Measurements from ENCODE around the gene GPR39.

The GPR39 gene

DNA sequence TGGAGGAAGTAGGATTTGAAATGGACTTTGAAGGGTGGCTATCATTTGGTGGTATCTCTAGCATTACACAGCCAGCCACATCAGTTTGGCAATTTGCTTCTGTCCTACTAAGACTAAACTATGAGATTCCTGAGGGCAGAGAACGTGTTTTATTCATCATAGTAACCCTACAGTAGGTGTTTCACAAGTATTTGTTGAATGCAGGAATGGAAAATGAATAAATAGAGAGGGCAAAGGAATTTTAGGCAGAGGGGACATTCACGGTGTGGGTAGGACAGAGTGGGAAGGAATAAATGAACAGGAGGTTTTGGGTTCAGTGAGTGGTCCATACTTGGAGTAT lies 15.7 kb upstream of the GPR39 start:
- intact Hi-C loops (cut with DNase I; ENCODE audit: low total_unique reads) = no loop called here
- H3K4me1 ChIP-seq = no peaks in the 10 kb centered on the region
- H3K27ac ChIP-seq = no peak overlapping the region
- H3K36me3 ChIP-seq = no peaks in the 10 kb centered on the region
- TF ChIP-seq, protein P1, sequence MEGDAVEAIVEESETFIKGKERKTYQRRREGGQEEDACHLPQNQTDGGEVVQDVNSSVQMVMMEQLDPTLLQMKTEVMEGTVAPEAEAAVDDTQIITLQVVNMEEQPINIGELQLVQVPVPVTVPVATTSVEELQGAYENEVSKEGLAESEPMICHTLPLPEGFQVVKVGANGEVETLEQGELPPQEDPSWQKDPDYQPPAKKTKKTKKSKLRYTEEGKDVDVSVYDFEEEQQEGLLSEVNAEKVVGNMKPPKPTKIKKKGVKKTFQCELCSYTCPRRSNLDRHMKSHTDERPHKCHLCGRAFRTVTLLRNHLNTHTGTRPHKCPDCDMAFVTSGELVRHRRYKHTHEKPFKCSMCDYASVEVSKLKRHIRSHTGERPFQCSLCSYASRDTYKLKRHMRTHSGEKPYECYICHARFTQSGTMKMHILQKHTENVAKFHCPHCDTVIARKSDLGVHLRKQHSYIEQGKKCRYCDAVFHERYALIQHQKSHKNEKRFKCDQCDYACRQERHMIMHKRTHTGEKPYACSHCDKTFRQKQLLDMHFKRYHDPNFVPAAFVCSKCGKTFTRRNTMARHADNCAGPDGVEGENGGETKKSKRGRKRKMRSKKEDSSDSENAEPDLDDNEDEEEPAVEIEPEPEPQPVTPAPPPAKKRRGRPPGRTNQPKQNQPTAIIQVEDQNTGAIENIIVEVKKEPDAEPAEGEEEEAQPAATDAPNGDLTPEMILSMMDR (IDR thresholded peaks at IDR 0.05) = no peak
- H3K9me3 ChIP-seq = no peaks in the 10 kb centered on the region
- DNase-seq = no peak
- no peak overlapping the region for H3K4me3 ChIP-seq
- H3K27me3 ChIP-seq = peaks cover 0 to 5% of the 10 kb centered on the region in 2 donors

DNA sequence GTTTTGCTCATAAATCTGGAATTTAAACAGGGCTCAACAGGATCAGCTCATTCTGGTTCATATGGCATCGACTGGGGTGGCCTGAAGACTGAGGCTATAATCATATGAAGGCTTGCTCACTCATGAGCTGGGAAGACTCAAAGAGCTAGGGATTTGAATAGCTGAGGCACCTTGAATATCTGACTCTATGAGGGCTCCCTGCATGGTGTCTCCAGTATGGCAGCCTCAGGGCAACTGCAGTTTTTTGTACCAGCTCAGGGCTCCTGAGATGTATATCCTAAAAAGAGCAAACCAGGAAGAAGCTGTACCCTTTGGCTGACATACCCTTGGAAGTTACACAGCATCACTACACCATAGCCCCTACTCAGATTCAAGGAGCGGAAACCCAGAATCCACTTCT lies 15.3 kb upstream of the GPR39 start:
- no peaks in the 10 kb centered on the region for H3K36me3 ChIP-seq
- DNase-seq = no peak
- no peaks in the 10 kb centered on the region for H3K9me3 ChIP-seq
- no peak overlapping the region for H3K4me3 ChIP-seq
- intact Hi-C loops (cut with DNase I; ENCODE audit: low total_unique reads) = no loop called here
- TF ChIP-seq, protein P1 (IDR thresholded peaks at IDR 0.05) = no peak
- H3K4me1 ChIP-seq = no peaks in the 10 kb centered on the region
- peaks cover 0 to 5% of the 10 kb centered on the region in 2 donors for H3K27me3 ChIP-seq
- H3K27ac ChIP-seq = no peak overlapping the region

DNA sequence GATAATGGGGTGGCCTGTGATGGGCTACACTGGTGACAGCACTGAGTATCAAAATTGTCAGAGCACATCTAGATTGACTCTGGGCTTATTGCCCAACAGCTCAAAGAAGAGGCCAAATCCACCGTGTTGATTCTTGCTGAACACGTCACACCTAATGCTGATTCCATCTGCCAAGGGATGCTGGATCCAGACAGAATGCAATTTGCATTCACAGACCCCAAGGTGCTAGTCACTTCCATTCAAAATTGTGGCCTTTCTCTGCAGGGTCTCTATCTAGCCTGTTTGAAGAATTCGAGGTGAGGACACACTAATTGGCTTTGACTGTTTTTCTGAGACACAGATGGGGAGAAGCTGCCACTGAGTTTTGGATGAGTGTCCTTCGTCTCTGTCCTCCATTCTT lies 13.5 kb upstream of the GPR39 start:
- H3K27ac ChIP-seq = no peak overlapping the region
- H3K27me3 ChIP-seq = peaks cover 0 to 9% of the 10 kb centered on the region in 2 donors
- H3K4me3 ChIP-seq = no peak overlapping the region
- DNase-seq = no peak
- no peaks in the 10 kb centered on the region for H3K4me1 ChIP-seq
- TF ChIP-seq, protein P1 (IDR thresholded peaks at IDR 0.05) = no peak
- no peaks in the 10 kb centered on the region for H3K36me3 ChIP-seq
- intact Hi-C loops (cut with DNase I; ENCODE audit: low total_unique reads) = no loop called here
- no peaks in the 10 kb centered on the region for H3K9me3 ChIP-seq

DNA sequence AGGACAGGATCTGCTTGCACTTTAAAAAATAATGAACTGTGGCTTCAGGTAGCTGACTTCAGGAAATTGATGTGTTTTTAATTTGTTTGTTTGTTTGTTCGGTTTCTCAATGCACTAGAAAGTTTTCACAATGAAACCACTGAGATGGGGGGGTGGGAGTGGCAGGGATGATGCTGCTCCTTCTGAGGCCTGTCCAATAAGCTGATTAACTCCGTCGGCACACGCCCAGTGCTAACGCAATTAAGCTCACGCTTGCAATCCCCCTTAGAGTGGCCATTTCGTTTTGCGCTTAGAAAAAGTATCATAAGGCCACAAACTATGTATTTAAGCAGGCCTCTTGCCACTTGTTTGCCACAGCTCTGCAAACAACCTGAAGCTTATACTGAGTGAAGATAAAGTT lies 12.5 kb upstream of the GPR39 start:
- TF ChIP-seq, protein P1 (IDR thresholded peaks at IDR 0.05) = no peak
- DNase-seq = no peak
- Histone ChIP-seq H3K4me1 (no peaks in the 10 kb centered on the region), H3K36me3 (no peaks in the 10 kb centered on the region), H3K27me3 (peaks cover 0 to 7% of the 10 kb centered on the region in 2 donors), H3K27ac (no peak overlapping the region), H3K9me3 (no peaks in the 10 kb centered on the region), H3K4me3 (no peak overlapping the region)
- intact Hi-C loops (cut with DNase I; ENCODE audit: low total_unique reads) = no loop called here

DNA sequence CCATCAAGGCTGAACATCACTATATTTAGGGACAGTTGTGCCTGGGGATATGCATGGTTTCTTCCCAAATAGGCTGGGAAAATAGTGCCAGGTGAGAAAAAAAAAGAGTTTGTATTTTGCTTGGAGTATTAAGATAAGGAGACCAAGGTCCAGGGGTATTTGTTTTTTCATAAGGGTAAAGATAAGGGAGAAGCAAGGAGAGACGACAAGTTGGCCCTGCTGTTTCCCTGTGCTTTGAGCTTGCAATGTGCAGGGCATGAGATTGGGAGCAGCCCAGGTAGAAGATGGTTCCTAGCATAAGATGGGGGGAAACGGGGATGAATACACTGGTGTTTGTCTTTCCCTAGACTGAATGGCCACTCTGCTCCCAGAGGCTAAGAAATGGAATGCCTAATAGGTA lies 8.8 kb upstream of the GPR39 start:
- Histone ChIP-seq H3K36me3 (no peaks in the 10 kb centered on the region), H3K4me1 (no peaks in the 10 kb centered on the region), H3K4me3 (no peak overlapping the region), H3K27me3 (peaks cover 0 to 11% of the 10 kb centered on the region in 2 donors), H3K9me3 (no peaks in the 10 kb centered on the region), H3K27ac (no peak overlapping the region)
- intact Hi-C loops (cut with DNase I; ENCODE audit: low total_unique reads) = no loop called here
- TF ChIP-seq, protein P1 (IDR thresholded peaks at IDR 0.05) = no peak
- no peak for DNase-seq

DNA sequence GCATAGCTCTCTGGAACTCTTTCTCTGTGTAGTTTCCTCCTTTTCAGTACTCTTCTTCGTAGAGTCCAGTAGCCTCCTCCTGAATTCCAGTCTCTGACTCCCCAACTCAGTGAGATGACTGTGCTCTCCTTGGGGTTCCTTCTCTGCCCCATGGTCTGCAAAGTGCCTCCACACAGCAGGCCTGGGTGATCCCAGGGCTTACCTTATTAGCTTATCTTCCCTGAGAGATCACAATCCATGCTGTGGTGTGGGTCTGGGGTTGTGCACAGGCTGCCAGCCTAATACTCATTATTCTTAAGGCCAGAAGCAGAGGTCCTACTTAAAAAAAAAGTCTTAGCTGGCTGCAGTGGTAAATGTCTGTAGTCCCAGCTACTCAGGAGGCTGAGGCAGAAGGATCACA lies 4.6 kb upstream of the GPR39 start:
- DNase-seq = no peak

More for the DNA sequence above, 4.6 kb upstream of the GPR39 start:
- TF ChIP-seq, protein P1 (IDR thresholded peaks at IDR 0.05) = no peak
- Histone ChIP-seq H3K9me3 (no peaks in the 10 kb centered on the region), H3K27ac (no peak overlapping the region), H3K27me3 (peaks cover 0 to 11% of the 10 kb centered on the region in 2 donors), H3K4me1 (peaks cover 0 to 13% (median 5%) of the 10 kb centered on the region in 4 donors), H3K36me3 (no peaks in the 10 kb centered on the region), H3K4me3 (no peak overlapping the region)
- intact Hi-C loops (cut with DNase I; ENCODE audit: low total_unique reads) = no loop called here

All from tibial artery (tissue), 4 donors.